ENCODE measurements around the gene TNNI3K.
"Not testable (repeated sequence)": the region's sequence is repeated elsewhere in the genome, so short reads cannot be mapped to it uniquely, and the experiment has no call there.

The TNNI3K gene, protein sequence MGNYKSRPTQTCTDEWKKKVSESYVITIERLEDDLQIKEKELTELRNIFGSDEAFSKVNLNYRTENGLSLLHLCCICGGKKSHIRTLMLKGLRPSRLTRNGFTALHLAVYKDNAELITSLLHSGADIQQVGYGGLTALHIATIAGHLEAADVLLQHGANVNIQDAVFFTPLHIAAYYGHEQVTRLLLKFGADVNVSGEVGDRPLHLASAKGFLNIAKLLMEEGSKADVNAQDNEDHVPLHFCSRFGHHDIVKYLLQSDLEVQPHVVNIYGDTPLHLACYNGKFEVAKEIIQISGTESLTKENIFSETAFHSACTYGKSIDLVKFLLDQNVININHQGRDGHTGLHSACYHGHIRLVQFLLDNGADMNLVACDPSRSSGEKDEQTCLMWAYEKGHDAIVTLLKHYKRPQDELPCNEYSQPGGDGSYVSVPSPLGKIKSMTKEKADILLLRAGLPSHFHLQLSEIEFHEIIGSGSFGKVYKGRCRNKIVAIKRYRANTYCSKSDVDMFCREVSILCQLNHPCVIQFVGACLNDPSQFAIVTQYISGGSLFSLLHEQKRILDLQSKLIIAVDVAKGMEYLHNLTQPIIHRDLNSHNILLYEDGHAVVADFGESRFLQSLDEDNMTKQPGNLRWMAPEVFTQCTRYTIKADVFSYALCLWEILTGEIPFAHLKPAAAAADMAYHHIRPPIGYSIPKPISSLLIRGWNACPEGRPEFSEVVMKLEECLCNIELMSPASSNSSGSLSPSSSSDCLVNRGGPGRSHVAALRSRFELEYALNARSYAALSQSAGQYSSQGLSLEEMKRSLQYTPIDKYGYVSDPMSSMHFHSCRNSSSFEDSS

DNA sequence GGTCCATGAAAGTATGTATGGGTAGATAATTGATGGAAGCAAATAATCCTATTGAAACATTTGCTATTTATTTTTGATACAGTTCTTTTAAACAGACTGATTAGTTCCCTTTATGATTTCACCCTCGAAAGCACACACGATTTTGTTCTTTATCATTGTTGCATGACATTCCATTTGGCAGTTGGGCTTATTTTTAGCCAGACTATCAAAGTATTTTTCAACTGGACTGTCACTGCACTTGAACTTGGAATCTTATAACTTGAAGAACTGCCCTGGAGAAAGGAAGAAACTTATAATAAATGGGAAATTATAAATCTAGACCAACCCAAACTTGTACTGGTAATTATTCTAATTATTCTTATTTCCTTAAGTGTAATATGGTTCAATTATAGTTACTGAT, at the start of gene TNNI3K:
TSS of gene TNNI3K (plus strand) at position 235 of the 400 bp plus-strand sequence. CDS start at position 300, 65 bp downstream.
- DNase-seq = no peak

DNA sequence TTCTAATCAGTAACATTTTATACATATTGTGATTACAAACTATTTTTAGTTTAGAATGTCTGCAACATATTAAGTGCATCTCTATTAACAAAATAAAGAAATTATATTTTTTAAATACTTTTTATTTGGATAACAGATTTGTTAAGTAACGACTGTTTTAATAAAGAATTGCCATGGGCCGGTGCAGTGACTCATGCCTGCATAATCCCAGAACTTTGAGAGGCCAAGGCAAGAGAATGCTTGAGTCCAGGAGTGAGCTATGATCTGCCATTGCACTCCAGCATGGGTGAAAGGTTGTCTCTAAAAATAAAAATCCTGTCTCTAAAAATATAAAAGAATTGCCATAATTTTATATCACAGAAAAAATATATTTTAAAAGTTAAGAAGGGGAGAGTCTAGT, 41.3 kb upstream of the TNNI3K start:
- DNase-seq = no peak

DNA sequence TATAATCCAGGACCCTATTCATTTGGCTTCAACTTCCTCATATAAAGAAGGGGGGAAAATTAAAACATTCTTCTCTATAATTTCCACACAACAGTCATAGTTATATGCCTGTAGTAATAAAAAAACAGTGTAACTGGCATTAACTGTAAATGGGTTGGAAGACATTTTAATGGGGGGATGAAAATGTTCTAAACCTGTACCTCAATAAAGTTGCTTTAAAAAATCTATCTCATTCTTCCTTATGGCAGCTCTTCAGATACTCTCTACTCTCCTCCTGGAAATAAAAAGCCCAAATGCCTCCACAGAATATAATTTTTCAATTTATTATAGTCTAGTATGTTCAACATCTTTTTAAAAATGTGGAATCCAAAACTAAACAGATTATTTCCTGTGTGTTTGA, 39.8 kb upstream of the TNNI3K start:
- no peak for DNase-seq

DNA sequence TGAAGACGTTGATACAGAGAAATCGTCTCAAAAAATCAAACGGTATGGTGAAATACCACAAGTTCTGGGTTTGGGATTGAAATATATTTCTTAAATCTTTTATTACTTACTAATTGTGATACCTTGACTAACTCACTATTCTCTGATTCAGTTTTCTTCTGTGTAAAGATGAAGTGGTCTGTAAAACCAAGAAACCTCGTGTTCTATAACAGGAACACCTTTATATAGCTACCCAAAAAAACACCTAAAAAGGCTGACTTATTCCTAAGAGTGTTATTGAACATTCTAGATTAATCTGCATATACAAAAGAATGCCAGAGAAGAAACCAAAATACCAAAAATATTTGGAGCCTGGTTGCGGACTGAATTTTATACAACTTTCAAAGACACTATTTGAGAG, 37.9 kb upstream of the TNNI3K start:
- DNase-seq = no peak

DNA sequence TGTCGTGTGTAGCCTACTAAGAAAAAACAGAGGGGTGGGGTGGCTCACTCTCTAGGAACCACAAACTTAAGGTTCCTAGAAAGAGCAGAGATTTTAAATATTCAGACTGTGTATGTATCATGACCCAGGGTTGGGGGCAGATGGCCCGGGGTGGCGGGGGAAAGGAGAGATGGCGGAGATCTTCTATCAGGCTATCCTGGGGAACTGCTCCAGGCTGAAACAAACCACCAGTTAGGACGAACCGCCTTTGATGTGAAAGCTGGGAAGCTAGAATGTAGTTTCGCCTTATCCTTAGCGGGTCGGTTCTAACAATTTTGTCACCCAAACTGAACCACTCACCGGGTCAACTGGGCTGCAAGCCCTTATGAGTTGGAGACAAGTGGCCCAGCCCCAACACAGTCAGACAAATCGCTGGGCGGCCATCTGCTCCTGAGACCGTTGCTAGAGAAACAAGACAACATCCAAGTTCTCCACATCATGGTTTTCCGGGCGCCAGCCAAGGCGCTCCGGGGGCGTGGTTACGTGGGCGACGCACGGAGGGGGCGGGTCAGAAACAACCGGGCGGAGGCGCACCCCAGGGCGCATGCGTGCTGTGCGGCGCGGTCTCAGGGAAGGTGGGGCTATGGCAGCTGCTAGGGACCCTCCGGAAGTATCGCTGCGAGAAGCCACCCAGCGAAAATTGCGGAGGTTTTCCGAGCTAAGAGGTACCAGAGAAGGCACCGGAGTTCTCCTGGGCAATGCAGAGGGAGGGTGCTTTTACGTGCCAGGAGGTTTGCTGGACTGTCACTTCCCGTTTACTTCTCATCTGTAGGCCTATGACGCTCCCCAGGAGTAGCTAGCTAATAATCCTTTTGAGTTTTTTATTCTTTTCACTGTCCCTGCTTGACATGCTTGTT, 37.3 kb upstream of the TNNI3K start, which contains the start of the genes FPGT and LRRIQ3:
TSS of gene FPGT (plus strand) at position 586 of the 896 bp plus-strand sequence. CDS start at position 623, 37 bp downstream.
TSS of gene LRRIQ3 (minus strand) at position 520 of the 896 bp plus-strand sequence. CDS start 14,492 bp downstream, outside the sequence.
- DNase-seq = peak; percentile 94

DNA sequence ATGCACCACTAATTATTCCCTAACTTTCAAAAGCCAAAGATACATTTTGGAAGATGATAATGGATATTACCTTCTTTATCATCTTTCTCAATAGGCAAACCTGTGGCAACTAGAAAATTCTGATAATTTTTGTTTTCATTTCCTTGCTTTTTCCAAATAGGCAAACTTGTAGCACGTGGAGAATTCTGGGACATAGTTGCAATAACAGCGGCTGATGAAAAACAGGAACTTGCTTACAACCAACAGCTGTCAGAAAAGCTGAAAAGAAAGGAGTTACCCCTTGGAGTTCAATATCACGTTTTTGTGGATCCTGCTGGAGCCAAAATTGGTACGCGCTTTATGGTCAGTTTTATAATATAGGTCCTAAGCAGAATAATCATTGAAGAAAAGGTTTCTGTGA, 35.7 kb upstream of the TNNI3K start:
- DNase-seq = no peak

DNA sequence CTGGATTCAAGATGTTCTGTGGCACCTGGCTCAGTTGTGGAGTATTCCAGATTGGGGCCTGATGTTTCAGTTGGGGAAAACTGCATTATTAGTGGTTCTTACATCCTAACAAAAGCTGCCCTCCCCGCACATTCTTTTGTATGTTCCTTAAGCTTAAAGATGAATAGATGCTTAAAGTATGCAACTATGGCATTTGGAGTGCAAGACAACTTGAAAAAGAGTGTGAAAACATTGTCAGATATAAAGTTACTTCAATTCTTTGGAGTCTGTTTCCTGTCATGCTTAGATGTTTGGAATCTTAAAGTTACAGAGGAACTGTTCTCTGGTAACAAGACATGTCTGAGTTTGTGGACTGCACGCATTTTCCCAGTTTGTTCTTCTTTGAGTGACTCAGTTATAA, 29.9 kb upstream of the TNNI3K start:
- no peak for DNase-seq

DNA sequence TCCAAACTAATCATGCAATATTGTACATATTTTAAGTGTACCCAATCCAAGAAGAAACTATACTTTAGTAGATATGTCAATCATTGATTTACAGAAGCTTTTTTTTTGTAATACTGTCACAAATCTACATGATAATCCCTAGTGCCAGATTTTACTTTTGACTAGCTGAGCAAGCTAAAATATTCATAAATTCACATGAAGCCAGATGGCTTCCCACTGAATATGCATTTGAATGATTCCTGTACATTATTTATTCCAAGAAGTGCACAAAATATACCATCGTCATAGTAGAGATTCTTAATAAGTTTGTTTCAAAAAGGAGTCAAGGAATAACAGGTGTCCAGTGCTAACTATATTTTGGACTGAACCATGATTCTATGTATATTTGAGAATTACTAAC, 20.0 kb upstream of the TNNI3K start:
- DNase-seq = no peak

DNA sequence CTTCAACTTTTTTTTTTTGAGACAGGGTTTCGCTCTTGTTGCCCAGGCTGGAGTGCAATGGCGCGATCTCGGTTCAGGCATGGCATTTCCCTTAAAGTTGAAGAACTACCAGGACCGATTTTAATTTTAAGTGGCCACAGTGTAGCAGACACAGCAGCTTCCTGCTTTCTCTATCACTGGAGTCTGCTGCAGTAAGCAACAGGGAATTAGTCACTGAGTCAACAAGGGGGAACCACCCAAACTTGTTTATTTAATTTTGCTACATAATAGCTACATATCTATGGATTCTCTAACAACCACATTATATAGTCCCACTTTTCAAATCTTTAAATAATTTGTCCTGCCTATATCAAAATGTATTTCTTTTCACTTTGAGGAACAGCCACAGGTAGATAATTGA, 12.5 kb upstream of the TNNI3K start:
- DNase-seq = no peak

DNA sequence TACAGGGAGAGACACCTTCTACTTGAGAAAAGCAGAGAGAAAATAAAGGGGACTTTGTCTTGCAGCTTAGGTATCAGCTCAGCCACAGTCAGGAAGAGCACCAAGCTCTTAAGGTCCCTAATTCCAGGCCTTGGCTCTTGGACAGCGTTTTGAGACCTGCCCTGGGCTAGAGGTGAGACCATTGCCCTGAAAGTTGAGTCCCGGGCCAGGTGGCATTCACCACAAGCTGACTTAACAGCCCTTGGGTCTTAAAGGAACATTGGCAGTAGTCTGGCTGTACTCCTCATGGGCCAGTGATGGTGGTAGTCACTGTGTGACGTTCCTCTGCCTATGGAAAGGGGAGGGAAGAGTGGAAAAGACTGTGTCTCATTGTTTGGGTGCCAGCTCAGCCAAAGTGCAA, 11.7 kb upstream of the TNNI3K start:
- no peak for DNase-seq

DNA sequence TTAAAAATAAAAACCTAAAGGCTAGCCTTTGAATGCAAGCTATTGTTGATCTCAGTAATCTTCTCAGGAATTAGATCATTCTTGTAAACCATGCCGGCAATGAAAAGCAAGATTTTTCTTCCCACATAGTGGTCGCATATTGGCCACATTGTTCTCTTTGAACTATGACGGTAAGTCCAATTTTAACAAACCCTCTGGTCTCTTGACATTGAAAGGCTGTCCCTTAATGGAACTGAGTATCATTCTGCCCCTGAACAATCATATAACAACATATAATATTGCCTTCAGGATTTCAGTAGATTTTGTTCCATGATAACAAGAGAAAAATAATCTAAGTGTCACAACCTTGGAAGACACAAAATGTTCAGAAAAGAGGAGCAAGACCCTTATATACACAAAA, 1.3 kb downstream of the TNNI3K start:
- DNase-seq = no peak

DNA sequence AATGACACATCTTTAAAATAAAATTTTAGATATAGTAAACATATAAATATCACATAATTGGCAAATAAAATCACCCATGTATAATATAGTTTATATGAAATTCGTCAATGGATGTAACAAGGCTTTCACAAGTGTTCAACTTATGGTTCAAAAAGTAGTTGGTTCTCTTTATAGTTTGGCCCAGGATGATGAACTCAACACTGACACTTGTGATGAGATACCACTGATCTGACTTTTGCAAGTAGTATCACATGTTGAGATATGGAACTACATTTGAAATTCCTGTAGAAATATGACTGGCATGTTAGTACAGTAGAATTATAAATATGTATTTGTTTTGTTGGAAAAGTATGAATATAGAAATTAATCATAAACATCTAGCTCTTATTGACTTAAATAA, 1.8 kb downstream of the TNNI3K start:
- DNase-seq = no peak

DNA sequence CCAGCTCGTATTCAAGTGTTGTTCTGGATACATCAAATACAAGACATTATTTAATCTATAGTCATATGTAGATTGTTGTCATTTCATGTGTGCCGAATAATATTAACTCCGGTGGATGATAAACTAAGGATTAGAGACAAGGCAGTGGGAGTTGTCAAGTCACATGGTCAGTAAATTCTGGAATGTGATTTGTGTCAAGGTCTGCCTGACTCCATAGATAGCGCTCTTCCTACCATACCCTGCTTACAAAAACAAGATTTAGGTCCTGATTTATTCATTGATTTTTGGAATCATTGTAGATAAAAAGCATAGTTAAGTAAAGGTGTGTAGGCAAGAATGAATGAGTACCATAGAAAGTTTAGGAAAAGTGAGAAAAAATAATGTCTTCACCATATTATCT, 2.6 kb downstream of the TNNI3K start:
- no peak for DNase-seq

DNA sequence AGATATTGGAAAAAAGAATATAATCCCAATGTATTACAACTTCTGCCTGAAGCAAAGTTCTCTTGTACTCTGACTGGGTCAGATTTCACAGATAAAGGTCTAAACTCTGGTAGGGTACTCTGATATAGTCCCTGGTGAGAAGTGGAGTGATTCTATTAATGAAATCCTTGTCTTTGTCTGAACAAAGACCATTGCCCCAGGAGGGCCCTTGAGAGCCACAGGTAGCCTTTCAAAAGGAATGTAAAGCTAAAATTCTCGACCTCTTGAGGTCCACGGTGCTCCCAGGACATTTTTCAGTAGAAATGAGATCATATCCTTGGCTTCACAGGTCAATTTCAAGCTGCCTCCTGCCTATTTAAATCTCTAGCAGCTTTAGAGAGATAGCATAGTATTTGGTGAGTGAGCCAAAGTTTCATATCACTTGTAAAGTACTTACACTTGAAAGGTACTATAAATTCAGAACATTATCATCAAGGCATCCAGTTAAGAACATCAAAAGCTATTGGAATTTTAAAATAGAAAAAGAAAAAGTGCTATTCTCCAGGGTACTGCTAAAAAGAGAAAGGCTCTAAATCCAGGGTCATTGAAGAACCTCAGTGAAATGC, 10.1 kb downstream of the TNNI3K start:
- DNase-seq = no peak

DNA sequence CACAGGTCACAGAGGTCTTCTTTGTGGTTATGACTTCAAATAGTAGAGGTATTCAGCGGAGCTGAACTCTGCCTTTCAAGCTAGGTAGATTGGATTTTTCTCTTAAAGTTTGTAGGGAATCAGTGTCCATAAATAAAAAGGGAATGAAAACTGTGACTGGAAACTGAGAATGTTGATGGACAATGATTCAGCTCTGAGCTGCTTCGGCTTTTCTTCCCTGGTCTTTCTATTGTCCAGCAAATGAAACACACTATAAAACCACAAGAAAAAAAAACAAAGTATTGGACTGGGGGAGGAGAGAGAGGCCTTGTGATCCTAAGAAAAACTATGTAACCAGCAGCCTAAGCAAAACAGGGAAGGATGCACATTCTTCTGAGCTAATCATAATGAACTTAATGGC, 11.1 kb downstream of the TNNI3K start:
- no peak for DNase-seq

DNA sequence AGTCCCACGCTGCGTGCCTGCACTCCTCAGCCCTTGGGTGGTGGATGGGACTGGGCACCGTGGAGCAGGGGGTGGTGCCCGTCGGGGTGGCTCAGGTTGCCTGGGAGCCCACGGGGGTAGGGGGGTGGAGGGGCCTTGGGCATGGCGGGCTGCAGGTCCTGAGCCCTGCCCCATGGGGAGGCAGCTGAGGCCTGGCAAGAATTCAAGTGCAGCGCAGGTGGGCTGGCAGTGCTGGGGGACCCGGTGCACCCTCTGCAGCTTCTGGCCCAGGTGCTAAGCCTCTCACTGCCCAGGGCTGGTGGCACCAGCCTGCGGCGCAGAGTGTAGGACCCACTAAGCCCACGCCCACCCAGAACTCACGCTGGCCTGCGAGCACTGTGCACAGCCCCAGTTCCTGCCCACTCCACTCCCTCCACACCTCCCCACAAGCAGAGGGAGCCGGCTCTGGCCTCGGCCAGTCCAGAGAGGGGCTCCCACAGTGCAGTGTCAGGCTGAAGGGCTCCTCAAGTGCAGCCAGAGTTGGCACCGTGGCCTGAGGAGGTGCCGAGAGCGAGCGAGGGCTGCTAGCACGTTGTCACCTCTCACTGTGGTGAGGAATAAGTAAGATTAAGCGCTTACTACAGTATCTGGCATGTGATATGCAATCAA, 12.8 kb downstream of the TNNI3K start:
- DNase-seq = no peak

DNA sequence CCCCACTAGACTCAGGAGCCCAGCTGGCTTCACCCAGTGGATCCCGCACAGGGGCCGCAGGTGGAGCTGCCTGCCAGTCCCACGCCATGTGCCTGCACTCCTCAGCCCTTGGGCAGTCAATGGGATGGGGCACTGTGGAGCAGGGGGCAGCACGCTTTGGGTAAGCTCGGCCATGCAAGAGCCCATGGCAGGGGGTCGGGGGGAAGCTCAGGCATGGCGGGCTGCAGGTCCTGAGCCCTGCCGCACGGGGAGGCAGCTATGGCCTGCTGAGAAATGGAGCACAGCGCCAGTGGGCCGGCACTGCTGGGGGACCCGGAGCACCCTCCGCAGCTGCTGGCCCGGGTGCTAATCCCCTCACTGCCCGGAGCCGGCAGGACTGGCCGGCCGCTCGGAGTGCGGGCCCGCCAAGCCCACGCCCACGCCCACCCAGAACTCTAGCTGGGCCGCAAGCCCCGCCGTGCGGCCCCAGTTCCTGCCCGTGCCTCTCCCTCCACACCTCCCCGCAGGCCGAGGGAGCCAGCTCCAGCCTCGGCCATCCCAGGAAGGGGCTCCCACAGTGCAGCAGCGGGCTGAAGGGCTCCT, 18.1 kb downstream of the TNNI3K start:
- DNase-seq = not testable (repeated sequence)

DNA sequence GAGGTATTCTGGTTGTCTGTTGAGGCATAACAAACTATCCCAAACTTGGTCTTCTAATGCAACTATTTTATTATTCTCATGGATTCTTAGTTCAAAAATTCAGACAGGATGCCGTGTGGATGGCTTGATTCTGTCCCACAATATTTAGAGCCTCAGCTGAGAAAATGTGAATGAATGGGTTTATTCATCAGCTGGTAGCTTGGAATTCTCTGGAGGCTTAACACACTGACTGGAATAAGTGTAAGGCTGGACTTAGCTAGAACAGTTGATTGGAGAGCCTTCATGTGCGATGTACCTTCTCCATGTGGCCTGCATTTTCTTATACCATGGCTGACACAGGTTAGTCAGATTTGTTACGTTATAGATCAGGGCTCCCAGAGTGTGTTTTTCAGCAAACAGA, 30.8 kb downstream of the TNNI3K start:
- DNase-seq = no peak

DNA sequence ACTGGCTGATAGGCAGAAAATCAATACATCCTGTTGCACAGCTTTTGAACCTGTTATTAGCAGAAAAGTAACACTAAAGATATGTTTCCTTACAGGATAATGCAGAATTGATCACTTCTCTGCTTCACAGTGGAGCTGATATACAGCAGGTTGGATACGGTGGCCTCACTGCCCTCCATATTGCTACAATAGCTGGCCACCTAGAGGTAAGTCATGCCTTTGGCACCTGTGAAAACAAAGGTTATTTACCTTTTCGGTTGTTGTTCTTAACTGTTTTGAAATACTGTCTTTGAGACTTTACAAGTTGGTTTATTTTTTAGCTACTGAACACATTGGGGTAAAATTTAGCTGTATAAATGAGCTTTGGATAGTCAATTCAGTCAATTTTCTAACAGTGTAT, 36.3 kb downstream of the TNNI3K start:
- no peak for DNase-seq

DNA sequence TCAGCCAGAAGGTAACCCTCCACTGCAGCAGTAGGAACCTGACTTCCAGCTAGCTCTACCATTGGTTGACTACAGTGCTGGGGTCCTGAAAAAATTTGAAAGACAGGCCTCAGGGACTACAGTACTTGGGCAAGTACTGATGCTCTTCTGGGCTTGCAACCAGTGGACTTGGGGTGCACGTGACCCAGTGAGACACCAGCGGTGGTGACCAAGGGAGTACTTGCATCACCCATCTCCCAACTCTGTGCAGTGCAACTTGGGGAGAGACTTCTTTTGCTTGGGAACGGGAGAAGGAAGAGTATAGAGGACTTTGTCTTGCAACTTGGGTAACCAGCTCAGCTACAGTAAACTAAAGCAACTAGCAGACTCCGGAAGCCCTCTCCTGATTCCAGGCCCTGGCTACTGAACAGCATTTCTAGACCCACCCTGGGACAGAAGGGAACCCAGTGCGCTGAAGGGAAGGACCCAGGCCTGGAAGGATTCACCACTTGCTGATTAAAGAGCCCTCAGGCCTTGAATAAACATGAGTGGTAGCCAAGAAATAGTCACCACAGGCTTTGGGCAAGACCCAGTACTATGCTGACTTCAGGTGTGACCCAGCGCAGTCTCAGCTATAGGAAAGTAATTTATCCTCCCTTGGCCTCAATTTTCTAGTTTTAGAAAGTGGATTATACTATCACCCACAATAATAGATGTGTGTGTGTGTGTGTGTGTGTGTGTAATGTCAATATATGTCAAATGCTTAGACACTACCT, 45.6 kb downstream of the TNNI3K start:
- no peak for DNase-seq

DNA sequence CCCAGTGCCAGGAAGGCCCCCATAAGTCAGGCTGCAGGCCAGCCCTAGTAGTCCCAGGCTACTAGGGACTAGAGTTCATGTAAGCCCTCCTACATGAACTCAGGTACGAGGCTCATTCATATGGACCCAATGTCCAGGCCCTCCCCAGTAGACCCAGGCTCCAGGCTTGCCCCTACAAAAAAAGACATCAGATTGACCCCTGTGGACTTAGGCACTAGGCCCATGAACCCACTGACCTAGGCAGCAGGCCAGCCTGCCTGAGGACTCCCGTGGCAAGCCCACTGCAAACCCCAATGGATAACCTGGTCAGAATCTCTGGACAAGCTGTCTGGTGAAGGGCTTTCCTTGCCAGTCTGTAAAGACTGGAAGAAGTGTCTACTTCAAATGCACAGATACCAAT, 51.2 kb downstream of the TNNI3K start:
- DNase-seq = no peak
